Esophagus muscularis mucosa (tissue), 4 donors: ENCODE results near the gene XIST. TPM values are rescaled to one million over a fixed set of nuclear protein-coding genes. Genes with fewer than 3 reads are reported as not detected.

Source experiments
- DNase-seq: peaks from one replicate; pipeline ENCODE4 v3.0.0-alpha.2; 2017; ENCODE audit errors: extremely low spot score
- H3K27ac ChIP-seq, 4 donors: fragments of 200-600 bp; sonication (generic); replicated peaks in 1 of 4; 1 replicate in 3 of 4; 2 replicates in 1 of 4; pipeline ENCODE4 v1.5.1; 2016 to 2019; ENCODE audit warnings: mild to moderate bottlenecking in 1 of 4
- H3K27me3 ChIP-seq, 4 donors: fragments of 200-600 bp; sonication (generic); one replicate each; pipeline versions ENCODE4 v1.5.1 to v1.6.0; 2016 to 2019
- H3K36me3 ChIP-seq, 4 donors: fragments of 200-600 bp; sonication (generic); one replicate each; pipeline ENCODE4 v1.5.1; 2016 to 2019
- H3K4me1 ChIP-seq, 4 donors: fragments of 200-600 bp; sonication (generic); one replicate each; pipeline ENCODE4 v1.5.1; 2016 to 2019
- H3K4me3 ChIP-seq, 4 donors: fragments of 200-600 bp; sonication (generic); 1 replicate in 2 of 4; 2 replicates in 2 of 4; pipeline ENCODE4 v1.5.1; 2016 to 2019; ENCODE audit warnings: mild to moderate bottlenecking in 4 of 4, moderate library complexity in 1 of 4
- H3K9me3 ChIP-seq, 4 donors: fragments of 200-600 bp; sonication (generic); 1 replicate in 3 of 4; 2 replicates in 1 of 4; pipeline ENCODE4 v1.5.1; 2016 to 2019
- EP300 ChIP-seq: sonication (generic); formaldehyde crosslinking; IDR thresholded peaks from one replicate; pipeline ENCODE4 v1.6.1; 2017; ENCODE audit warnings: antibody characterized with exemption
- POLR2A ChIP-seq: fragments of 450-650 bp; IDR thresholded peaks from one replicate; pipeline ENCODE4 v1.6.1; 2017; ENCODE audit warnings: antibody characterized with exemption, moderate library complexity, mild to moderate bottlenecking, low read depth
- POLR2AphosphoS5 ChIP-seq, 2 donors: sonication (generic); formaldehyde crosslinking; IDR thresholded peaks; one replicate each; pipeline ENCODE4 v1.6.1; 2017; ENCODE audit warnings: antibody characterized with exemption in 2 of 2
- WGBS: methylation state at CpG from one replicate; pipeline ENCODE4 v1.1.5; 2018; 5-methylcytosine and 5-hydroxymethylcytosine counted together
- intact Hi-C: fragments of 100-400 bp; cut with DNase I; formaldehyde crosslinking; loops from one replicate; pipeline ENCODE4 v1.15.1; 2023
- total RNA-seq, 4 donors: library from RNA; depleted of rRNA; stranded (reverse); fragments of >200 nt; gene quantifications; one replicate each; pipeline versions ENCODE4 v1.1.0 to v1.2.1, GENCODE V29; 2016
- TF ChIP-seq, protein P1 (sequence below), 3 experiments: fragments of 200-600 bp in 2 of 3; fragments of 450-650 bp in 1 of 3; sonication (generic) in 2 of 3; IDR thresholded peaks; one replicate each; pipeline ENCODE4 v1.5.1; 2017 to 2019; ENCODE audit warnings: antibody characterized with exemption in 3 of 3, mild to moderate bottlenecking in 2 of 3, moderate library complexity in 1 of 3

Gene XIST
- total RNA-seq, 4 donors from 2014 or later = 1.3 to 130 (median 39.4) TPM

DNA sequence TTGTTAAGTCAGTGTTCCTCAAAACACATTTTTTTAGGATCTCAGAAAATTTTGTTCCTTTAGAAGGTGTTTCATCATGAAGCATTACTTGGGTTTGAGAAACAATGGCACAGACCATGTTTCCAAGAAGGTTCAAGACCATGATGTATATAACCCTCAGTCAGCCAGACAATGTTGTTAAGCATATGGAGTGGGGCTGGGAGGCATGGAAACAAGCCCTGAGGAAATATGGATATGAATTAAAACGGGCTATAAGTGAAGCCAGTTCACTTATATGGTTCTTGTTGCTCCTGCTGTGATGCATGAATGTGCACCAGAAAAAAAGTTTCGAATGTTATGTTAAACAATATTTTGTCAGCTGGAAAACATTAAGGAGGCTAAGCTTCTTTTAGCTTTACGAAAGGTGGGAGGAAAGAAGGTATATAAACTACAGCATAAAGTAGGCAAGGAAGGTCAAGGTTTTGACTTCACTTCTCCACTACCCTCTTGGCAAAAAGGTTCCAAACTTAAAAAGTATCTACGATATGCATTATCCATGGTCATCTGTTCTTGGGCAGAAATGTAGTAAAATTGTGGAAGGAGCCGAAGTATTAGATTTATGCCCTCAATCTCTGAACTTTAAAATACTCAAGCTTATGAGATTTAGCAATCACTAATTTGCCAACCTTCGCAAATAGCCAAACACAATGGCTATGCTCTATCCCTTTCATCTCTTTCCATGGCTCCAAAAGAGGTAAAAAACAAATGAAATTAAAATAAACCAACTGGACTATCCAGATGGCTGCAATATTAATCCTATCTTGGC lies 12.2 kb downstream of the XIST start:
- Histone ChIP-seq H3K36me3 (peaks cover 0 to 5% (median 0%) of the 10 kb centered on the region in 4 donors), H3K9me3 (no peaks in the 10 kb centered on the region), H3K27ac (no peak overlapping the region), H3K27me3 (no peaks in the 10 kb centered on the region), H3K4me1 (peaks cover 0 to 82% (median 11%) of the 10 kb centered on the region in 4 donors), H3K4me3 (no peak overlapping the region)
- intact Hi-C loops = no loop called here
- TF ChIP-seq, protein P1, sequence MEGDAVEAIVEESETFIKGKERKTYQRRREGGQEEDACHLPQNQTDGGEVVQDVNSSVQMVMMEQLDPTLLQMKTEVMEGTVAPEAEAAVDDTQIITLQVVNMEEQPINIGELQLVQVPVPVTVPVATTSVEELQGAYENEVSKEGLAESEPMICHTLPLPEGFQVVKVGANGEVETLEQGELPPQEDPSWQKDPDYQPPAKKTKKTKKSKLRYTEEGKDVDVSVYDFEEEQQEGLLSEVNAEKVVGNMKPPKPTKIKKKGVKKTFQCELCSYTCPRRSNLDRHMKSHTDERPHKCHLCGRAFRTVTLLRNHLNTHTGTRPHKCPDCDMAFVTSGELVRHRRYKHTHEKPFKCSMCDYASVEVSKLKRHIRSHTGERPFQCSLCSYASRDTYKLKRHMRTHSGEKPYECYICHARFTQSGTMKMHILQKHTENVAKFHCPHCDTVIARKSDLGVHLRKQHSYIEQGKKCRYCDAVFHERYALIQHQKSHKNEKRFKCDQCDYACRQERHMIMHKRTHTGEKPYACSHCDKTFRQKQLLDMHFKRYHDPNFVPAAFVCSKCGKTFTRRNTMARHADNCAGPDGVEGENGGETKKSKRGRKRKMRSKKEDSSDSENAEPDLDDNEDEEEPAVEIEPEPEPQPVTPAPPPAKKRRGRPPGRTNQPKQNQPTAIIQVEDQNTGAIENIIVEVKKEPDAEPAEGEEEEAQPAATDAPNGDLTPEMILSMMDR (IDR thresholded peaks at IDR 0.05) = no peak
- no peak for TF ChIP-seq EP300
- no peak for TF ChIP-seq POLR2A
- no peak for TF ChIP-seq POLR2AphosphoS5 (IDR thresholded peaks at IDR 0.05)
- no peak for DNase-seq
- WGBS = 75% methylated on average over 6 of the region's 6 CpGs

DNA sequence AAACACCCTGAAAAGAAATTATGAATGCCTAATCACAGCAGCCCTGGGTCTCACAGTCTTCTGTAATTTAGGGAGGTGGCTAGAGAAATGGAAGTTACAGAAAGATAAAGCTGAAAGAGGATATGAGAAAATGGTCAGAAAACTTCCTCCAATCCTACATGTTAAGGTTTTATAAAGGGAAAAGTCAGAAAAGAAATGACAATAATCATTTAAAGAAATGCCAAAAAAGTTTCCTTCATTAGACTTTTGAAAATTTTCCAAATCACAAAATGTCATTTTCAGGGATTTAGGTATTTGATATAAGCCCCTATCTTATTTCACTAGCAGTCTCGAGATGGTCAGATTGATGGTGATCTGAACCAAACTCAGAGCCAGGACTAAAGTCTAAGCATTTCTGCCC lies 13.4 kb downstream of the XIST start:
- WGBS = 55% methylated on average over 1 of the region's 1 CpG
- TF ChIP-seq, protein P1 (IDR thresholded peaks at IDR 0.05) = no peak
- no peak for TF ChIP-seq POLR2A
- no peak for TF ChIP-seq POLR2AphosphoS5 (IDR thresholded peaks at IDR 0.05)
- TF ChIP-seq EP300 = no peak
- intact Hi-C loops = no loop called here

DNA sequence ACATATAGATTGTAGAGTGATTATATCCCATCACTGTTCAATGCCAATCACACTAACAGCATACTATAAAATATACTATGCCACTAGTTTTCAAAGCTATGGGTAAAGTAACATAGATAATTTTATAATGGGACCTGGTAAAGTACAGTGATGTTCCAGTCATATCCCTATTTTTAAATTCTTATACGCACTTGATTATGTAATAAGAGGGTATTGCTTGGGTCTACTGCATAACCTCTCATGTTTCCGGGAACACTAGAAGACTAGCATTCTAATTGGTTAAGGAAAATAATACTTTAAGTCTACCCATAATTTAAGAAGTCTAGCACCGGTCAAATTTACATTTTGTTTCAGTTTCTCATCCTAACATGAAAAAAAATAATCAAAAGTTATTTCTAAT lies 14.4 kb downstream of the XIST start:
- Histone ChIP-seq H3K4me3 (no peak overlapping the region), H3K27me3 (no peaks in the 10 kb centered on the region), H3K4me1 (peaks cover 0 to 83% (median 7%) of the 10 kb centered on the region in 4 donors), H3K9me3 (no peaks in the 10 kb centered on the region), H3K36me3 (peaks cover 0 to 7% (median 0%) of the 10 kb centered on the region in 4 donors), H3K27ac (no peak overlapping the region)
- TF ChIP-seq, protein P1 (IDR thresholded peaks at IDR 0.05) = no peak
- TF ChIP-seq POLR2A (no peak), POLR2AphosphoS5 (IDR thresholded peaks at IDR 0.05) (no peak), EP300 (no peak)
- 90% methylated on average over 3 of the region's 3 CpGs for WGBS
- DNase-seq = no peak
- intact Hi-C loops = no loop called here

More for the DNA sequence above, 13.4 kb downstream of the XIST start:
- Histone ChIP-seq H3K36me3 (no peaks in the 10 kb centered on the region), H3K4me3 (no peak overlapping the region), H3K4me1 (peaks cover 0 to 83% (median 11%) of the 10 kb centered on the region in 4 donors), H3K27me3 (no peaks in the 10 kb centered on the region), H3K27ac (no peak overlapping the region), H3K9me3 (no peaks in the 10 kb centered on the region)
- no peak for DNase-seq

DNA sequence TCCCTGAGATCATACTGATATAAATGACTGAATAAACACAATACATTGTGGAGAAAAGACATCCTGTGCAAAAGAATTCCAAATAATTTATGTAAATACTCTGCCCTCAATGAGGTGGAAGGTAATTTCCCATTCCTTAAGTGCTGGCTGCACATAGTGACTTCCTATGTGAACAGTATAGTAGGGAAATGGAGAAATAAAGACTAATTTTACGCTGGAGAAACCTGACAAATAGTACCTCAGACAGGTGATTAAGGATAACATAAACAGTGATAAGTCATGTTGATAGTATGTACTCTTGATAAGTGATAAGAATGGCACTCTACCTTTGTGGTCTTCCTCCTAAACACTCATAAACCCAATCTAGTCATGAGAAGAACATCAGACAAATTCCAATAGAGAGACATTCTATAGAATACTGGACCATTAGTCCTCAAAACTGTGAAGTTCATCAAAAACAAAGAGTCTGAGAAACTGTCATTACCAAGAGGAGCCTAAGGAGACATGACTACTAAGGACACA lies 15.5 kb downstream of the XIST start:
- H3K4me3 ChIP-seq = no peak overlapping the region
- no peak for DNase-seq
- WGBS = 60% methylated on average over 1 of the region's 1 CpG

More for the DNA sequence above, 15.5 kb downstream of the XIST start:
- no peak for TF ChIP-seq EP300
- TF ChIP-seq, protein P1 (IDR thresholded peaks at IDR 0.05) = no peak
- no peak for TF ChIP-seq POLR2AphosphoS5 (IDR thresholded peaks at IDR 0.05)
- no peak for TF ChIP-seq POLR2A
- intact Hi-C loops = no loop called here
- no peak overlapping the region for H3K27ac ChIP-seq
- no peaks in the 10 kb centered on the region for H3K9me3 ChIP-seq
- peaks cover 0 to 12% (median 0%) of the 10 kb centered on the region in 4 donors for H3K36me3 ChIP-seq
- H3K27me3 ChIP-seq = no peaks in the 10 kb centered on the region
- peaks cover 0 to 73% (median 4%) of the 10 kb centered on the region in 4 donors for H3K4me1 ChIP-seq
